ENCODE measurements around the gene BECN2.

BECN2 gene
- long read RNA-seq, donor 1: 0 reads
- long read RNA-seq, donor 2: 0 reads
- long read RNA-seq, donor 3: 0 reads
- long read RNA-seq, donor 4: 0 reads
- long read RNA-seq, donor 5: 0 reads
- long read RNA-seq, donor 6, partial matches to known transcripts: 0 of 1 reads
- long read RNA-seq, donor 6, other reads (novel, unspliced or antisense): 0 of 1 reads
- long read RNA-seq, donor 7: 0 reads
- long read RNA-seq, donor 8: 0 reads

DNA sequence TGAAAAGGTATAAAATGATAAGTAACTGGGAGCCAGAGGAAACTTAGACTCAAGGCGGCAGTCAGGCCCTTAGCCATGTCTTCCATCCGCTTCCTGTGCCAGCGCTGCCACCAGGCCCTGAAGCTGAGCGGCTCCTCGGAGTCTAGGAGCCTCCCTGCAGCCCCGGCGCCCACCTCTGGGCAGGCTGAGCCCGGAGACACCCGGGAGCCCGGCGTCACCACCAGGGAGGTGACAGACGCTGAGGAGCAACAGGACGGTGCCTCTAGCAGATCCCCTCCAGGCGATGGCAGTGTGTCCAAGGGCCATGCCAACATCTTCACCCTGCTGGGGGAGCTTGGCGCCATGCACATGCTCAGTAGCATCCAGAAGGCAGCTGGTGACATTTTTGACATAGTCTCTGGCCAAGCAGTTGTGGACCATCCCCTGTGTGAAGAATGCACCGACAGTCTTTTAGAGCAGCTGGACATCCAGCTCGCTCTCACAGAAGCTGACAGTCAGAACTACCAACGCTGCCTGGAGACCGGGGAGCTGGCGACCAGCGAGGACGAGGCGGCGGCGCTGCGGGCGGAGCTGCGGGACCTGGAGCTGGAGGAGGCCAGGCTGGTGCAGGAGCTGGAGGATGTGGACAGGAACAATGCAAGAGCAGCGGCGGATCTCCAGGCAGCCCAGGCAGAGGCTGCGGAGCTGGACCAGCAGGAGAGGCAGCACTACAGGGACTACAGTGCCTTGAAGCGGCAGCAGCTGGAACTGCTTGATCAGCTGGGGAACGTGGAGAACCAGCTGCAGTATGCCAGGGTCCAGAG, at the start of gene BECN2:
BECN2 (plus strand) TSS at position 76 of the 803 bp plus-strand sequence; CDS start at position 76, 0 bp downstream.
- DNase-seq: no peak

GRCh38 chr1:241916196-241916595, 41.4 kb upstream of the BECN2 start:
- no peak for DNase-seq

- DNase-seq: no peak
Measured at GRCh38 chr1:241917487-241917886, 40.1 kb upstream of the BECN2 start.

- DNase-seq: no peak
Measured at GRCh38 chr1:241918879-241919278, 38.7 kb upstream of the BECN2 start.

DNA sequence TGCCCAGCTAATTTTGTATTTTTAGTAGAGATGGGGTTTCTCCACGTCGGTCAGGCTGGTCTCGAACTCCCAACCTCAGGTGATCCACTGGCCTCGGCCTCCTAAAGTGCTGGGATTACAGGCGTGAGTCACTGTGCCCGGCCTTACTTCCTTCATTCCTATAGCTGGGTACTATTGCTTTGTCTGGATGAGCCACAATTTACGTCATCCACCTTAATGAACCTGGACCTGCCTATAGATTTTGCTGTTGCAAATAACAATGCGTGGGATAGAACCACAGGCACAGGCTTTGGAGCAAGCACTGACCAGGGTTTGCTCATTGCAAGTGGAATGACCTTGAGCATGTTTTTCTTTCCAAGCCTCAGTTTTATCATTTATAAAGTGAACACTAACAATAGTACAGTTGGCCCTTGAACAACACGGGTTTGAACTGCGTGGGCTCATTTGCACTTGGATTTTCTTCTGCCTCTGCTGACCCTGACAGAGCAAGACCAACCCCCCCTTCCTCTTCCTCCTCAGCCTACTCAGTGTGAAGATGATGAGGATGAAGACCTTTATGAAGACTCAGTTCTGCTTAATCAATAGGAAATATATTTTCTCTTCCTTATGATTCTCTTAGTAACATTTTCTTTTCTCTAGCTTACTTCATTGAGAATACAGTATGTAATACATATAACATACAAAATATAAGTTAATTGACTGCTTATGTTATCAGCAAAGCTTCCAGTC, 33.3 kb upstream of the BECN2 start:
- no peak for DNase-seq

- DNase-seq: no peak
Measured at GRCh38 chr1:241926141-241926540, 31.4 kb upstream of the BECN2 start.

- DNase-seq: no peak
Measured at GRCh38 chr1:241927321-241927720, 30.2 kb upstream of the BECN2 start.

DNA sequence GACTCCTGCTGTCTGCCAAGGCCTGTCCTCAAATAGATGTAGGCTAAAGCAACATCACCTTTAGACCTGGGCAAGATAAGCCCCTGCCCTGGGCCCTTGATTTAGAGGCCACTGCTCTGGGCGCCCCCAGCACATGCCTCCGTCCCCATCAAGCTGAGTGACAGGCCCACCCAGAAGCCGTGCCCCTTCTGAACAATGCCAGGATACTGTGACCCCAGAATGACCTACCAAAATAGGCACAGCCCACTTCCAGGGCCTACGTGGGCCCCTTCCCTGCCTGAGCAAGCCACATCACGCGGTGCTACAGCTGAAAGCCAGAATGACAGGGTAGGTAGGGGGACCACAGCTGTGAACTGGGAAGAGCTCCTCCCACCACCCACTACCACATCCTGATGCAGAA, 24.7 kb upstream of the BECN2 start:
- DNase-seq: no peak

DNA sequence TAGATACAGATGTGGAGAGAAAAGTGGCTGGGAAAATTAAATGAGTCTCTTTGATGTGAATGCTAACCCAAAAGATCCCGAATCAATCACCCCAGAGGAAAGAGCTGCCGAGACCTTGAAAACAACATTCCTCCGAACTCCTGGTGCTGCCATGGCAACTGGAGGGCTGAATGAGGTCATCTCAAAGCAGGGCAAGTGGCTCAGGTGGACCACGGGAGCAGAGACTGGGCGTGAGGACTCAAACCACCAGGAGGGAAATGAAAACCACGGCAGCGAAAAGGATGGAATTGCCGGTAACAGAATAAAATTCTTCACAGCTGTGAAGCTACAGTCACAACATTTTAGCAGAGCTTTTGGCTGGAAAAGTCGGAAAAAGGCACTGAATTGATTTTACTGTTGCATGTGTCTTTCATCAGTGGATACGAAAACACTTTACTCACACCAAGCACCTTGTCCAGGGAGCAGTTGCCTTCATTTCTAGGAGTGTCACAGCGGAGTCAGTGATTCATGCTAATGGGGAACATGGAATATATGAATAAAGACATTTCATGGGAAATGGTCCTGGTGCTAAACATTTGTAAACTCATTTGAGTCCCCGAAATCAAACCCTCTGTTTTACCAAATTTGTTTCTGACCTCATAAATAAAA, 23.2 kb upstream of the BECN2 start:
- peak; percentile 12 for DNase-seq

DNA sequence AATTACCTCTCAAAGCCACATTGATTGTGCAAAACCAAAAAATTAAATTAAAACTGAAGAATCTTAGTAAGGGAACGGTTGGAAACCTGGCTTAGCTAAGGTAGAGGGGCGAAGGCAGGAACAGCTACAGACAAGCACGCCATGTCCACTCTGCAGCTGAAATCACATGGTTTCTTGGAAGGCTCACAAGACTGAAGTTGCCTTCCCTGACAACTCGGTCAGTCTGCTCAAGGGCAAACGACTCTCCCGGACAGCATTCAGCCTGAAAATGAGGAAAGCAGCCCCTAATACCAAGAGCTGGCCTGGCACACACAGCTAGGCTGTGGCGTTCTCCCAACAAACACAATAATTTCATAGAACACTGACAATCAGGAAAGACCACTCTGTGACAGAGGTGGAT, 22.7 kb upstream of the BECN2 start:
- no peak for DNase-seq

DNA sequence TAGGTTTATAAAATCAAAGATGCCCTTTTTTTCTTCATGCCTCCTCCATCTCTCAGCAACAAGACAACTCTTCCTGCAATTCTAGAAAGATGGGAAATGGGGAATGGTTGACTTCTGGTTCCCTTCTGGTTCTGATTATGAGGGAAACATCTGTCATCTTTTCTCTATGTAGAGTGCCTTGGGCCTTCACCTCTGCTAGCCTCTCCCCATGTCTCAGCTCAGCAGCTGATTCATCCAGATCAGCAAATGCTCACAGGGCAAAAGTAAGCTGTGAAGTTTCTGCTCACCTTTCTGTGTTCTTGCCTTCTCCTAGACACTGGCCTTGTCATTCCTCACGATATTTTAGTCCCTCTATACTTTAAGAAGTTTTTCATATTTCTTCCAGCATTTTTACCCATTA, 17.8 kb upstream of the BECN2 start:
- no peak for DNase-seq

DNA sequence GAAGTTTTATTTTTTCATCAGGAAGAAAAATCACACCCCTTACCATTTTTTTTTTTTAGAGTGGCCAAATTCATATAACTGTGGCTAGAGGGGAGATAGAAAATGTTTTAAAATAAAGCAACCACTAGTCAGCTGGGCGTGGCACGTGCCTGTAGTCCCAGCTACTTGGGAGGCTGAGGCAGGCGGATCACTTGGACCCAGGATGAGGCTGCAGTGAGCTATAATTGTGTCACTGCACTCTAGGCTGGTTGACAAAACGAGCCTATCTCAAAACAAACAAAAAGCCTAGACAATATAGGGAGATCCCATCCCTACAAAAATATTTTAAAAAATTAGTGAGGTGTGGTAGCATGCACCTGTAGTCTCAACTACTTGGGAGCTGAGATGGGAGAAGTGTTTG, 14.8 kb upstream of the BECN2 start:
- DNase-seq: no peak

GRCh38 chr1:241944300-241944699, 13.3 kb upstream of the BECN2 start:
- DNase-seq: no peak

- DNase-seq: no peak
Measured at GRCh38 chr1:241947354-241947753, 10.2 kb upstream of the BECN2 start.

GRCh38 chr1:241950390-241950789, 7.2 kb upstream of the BECN2 start:
- no peak for DNase-seq

DNA sequence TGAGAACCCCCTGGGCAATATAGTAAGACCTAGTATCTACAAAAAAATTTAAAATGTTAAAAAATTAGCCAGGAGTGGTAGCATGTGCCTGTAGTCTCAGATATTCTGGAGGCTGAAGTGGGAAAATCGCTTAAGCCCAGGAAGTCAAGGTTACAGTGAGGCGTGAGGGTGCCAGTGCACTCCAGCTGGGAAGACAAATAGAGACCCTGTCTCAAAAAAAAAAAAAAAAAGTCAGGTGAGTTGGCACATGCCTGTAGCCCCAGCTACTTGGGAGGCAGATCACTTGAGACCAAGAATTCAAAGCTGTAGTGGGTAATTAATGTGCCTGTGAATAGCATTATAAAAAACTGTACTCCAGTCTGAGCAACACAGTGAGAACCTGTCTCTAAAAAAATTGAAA, 4.6 kb downstream of the BECN2 start:
- no peak for DNase-seq

DNA sequence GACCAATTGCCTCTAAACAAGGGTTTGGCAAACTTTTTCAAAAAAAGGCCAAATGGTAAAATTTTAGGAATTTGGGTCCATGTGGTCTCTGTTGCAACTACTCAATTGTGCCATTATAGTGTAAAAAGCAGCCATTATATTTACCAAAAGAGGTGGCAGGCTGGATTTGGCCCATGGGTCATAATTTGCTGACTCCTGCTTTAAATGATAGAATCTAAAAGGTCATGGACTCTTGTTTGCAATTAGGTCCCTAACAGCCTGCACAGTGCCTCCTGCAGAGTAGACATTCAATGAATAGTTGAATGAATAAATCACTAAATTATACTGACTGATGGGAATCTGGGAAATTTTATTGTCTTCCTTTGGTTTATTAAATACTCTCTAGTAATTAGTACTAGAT, 6.2 kb downstream of the BECN2 start:
- DNase-seq: no peak

GRCh38 chr1:241964550-241965282, 7.1 kb downstream of the BECN2 start:
- DNase-seq: no peak

- no peak for DNase-seq
Measured at GRCh38 chr1:241968611-241969010, 11.0 kb downstream of the BECN2 start.

- no peak for DNase-seq
Measured at GRCh38 chr1:241972703-241973369, 15.3 kb downstream of the BECN2 start.

DNA sequence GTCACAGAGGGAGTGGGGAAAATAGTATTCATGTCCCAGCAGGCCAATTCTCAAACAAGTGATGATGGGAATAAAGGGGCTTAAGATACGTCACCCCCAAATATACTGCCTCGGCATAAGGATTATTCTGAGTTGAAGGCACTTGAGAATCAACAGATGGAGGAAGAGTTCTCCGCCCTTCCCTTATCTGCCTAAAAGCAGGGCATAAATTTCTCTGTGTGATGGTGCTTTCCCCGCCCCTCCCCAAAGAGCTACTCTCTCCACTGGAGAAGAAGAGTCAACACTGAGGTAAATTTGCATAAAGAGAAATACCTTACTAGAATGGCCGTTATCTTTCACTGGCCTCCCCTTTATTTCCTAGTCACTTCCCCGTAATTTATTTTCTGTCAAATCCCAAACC, 18.7 kb downstream of the BECN2 start:
- DNase-seq: no peak

DNA sequence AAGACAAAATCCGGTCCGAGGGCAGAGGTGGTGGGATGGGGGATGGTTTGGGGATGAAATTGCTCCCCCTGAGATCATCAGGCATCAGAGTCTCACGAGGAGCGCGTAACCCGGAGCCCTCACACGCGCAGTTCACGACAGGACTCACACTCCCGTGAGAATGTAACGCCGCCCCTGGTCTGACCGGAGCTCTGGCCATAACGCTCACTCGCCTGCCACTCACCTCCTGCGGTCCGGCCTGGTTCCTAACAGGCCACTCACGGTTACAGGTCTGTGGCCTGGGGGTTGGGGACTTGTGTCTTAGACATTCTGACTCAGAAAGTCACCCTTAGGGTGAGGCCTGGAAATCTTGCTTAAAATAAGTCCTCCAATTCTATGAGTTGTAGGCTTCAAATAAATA, 21.5 kb downstream of the BECN2 start:
- DNase-seq: no peak
